ENCODE measurements around the gene SMDT1.
"Not testable (repeated sequence)": the region's sequence is repeated elsewhere in the genome, so short reads cannot be mapped to it uniquely, and the experiment has no call there.

The SMDT1 gene

GRCh38 chr22:42071508-42071907 is 8.0 kb upstream of the SMDT1 start:
- not testable (repeated sequence) for DNase-seq

GRCh38 chr22:42072606-42073330 is 6.7 kb upstream of the SMDT1 start:
- no peak for DNase-seq

- no peak for DNase-seq
Measured at GRCh38 chr22:42073621-42074041, 5.9 kb upstream of the SMDT1 start.

GRCh38 chr22:42074132-42074811 is 5.2 kb upstream of the SMDT1 start, which contains the start of gene PHETA2:
Gene PHETA2, plus strand, starts transcription at chr22:42074248. Its CDS starts 3,046 bp downstream, at chr22:42077294.
- DNase-seq = peak; percentile 36

GRCh38 chr22:42074846-42075676 is 4.4 kb upstream of the SMDT1 start:
- DNase-seq = no peak

- DNase-seq = no peak
Measured at GRCh38 chr22:42076764-42077485, 2.6 kb upstream of the SMDT1 start.

- no peak for DNase-seq
Measured at GRCh38 chr22:42077486-42078125, 1.9 kb upstream of the SMDT1 start.

- no peak for DNase-seq
Measured at GRCh38 chr22:42078469-42079318, 806 bp upstream of the SMDT1 start.

- DNase-seq = no peak
Measured at GRCh38 chr22:42080287-42080686, 787 bp downstream of the SMDT1 start.

GRCh38 chr22:42083119-42083518 is 3.6 kb downstream of the SMDT1 start:
- DNase-seq = no peak

- DNase-seq = no peak
Measured at GRCh38 chr22:42084874-42085273, 5.4 kb downstream of the SMDT1 start.

GRCh38 chr22:42086051-42086450 is 6.6 kb downstream of the SMDT1 start:
- no peak for DNase-seq

- peak; percentile 99 for DNase-seq
Measured at GRCh38 chr22:42090596-42091454, 11.3 kb downstream of the SMDT1 start, which contains the start of gene NDUFA6. Gene NDUFA6, minus strand, starts transcription at chr22:42090772. Its CDS starts 28 bp downstream, at chr22:42090744.

GRCh38 chr22:42091455-42091782 is 11.9 kb downstream of the SMDT1 start:
- no peak for DNase-seq

GRCh38 chr22:42101199-42101598 is 21.7 kb downstream of the SMDT1 start:
- DNase-seq = no peak

GRCh38 chr22:42104332-42104860 is 24.9 kb downstream of the SMDT1 start:
- DNase-seq = not testable (repeated sequence)

- no peak for DNase-seq
Measured at GRCh38 chr22:42108848-42109247, 29.3 kb downstream of the SMDT1 start.

- DNase-seq = no peak
Measured at GRCh38 chr22:42111798-42112197, 32.3 kb downstream of the SMDT1 start.

GRCh38 chr22:42112793-42113192 is 33.3 kb downstream of the SMDT1 start:
- not testable (repeated sequence) for DNase-seq

- DNase-seq = no peak
Measured at GRCh38 chr22:42114721-42115120, 35.2 kb downstream of the SMDT1 start.

Measured in stimulated activated naive CD4-positive, alpha-beta T cell treated with Interleukin-2 at 50 U/mL for 16 hours (primary cell).